Stimulated activated CD8-positive, alpha-beta memory T cell treated with anti-CD3 and anti-CD28 coated beads, Interleukin-4, amount 100 ng/mL, for 4 hours (primary cell): ENCODE data around the gene DTX4.

ENCODE experiments used
- DNase-seq, 2 donors: peaks; one replicate each; pipeline ENCODE4 v3.0.0-alpha.2; 2020; ENCODE audit warnings: low read depth in 2 of 2, low spot score in 1 of 2

DTX4 gene

DNA sequence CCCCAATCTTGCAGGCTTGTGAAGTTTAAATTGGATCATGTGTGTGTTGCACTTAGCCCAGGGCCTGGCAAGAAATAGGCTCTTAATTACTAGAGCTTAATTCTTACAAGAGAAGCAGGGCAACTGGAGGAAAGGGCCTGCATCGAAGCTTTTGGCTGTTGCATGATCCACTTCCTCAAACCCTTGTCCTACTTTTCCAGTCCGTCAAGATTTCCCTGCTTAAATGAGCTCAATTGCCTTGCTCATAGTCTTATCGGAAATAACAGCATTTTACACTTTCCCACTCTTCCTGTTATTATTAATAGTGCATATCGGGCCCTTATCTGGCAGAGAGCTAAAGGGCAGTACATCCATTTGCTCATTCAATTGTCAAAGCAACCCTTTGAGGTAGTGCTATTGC is 18.1 kb downstream of the DTX4 start:
- no peak for DNase-seq

DNA sequence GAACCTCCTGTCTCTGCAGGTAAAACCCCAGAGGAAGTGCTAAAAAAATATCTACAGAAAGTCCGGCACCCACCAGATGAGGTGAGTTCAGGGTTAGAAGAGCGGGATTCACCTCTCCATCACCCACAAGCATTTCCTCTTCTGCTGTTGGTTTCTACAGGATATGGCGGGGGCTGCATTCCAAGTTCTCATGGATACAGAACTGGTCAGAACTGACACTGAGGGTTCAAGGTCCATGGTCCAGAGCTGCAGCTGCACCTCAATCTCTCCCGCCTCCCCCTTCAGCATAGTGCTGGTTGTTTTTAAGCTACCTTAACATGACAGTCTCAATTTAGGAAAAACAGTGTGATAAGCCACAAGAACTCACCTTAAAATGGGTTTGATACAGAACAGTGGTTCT is 19.2 kb downstream of the DTX4 start:
- no peak for DNase-seq

DNA sequence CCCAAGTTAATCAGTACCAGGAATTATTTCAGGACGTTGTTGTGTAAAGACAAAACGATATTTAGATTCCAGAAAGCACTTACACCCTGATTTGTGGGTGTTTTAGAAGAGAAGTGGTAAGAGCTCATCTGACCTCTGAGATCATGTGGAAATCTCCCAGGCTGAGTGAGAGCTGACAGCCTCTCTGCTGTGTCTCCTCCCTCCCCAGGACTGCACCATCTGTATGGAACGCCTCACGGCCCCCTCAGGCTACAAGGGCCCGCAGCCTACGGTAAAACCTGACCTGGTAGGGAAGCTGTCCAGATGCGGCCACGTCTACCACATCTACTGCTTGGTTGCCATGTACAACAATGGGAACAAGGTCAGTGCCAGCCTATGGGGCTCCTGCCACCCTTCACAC is 20.0 kb downstream of the DTX4 start:
- DNase-seq = no peak

DNA sequence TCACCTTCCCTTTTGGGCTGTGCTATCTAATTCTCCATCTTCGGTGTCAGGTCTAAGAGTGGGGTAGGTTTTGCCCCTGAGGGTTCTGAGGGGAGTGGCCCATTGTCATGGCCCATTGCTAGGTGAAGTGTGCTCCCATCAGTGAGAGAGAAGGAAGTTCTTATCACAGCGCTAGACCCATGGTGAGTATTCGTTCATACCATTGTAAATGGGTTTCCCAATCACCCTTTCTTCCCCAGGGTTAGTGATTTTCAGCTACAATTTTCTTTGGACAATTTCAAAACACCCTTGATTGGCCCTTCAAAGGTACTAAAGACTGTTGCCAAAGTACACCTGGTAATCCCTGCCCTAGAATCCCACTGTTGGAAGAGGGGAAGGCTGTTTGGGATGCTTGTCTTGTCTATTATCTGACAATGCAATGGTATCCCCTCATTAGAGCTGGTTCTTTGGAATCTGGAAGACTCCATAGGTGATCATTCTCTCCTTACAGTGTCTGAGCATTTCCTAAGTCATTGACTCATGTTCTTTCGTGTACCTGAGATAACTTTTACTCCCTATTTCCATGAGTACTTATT is 20.6 kb downstream of the DTX4 start:
- no peak for DNase-seq

DNA sequence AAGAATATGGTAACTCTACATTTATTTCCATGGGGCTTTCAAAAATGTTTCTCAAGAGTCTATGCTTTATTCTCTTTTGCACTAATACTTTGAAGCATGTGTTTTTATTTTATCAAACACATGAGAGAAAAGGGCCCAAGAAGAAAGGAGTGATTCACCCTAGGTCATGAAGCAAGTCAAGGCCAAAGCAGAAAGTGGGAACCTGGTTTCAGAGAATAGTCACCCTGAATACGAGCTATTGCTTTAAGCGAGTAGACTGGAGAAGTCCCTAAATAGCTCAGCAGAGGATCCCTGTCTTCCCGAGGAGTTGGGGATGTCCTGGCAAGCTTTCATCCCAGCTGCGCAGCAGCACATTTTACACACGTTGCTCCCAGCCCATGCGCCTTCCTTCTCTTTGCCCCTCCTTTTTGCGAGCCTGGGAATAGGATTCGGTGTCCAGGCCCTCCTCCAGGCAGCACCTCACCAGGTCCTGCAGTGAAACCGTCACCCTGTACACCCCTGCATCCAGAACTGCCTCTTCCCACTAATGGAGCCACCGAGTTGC is 21.7 kb downstream of the DTX4 start:
- no peak for DNase-seq

DNA sequence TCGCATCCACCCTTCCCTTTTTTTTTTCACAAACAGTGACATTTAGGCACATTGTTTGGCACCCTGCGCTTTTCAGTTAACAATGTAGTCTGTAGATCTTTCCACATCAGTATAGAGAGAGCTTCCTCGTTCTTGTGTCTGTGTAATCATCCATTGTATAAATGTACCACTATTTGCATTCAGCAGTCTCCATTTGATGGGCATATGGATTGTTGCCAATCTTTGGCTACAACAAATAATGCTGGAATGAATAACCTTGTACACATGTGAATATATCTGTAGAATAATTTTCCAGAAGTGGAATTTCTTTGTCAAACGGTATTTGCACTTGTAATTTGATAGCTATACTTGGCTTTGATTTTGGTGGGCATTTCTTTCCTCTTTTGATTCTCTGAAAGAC is 23.7 kb downstream of the DTX4 start:
- no peak for DNase-seq

DNA sequence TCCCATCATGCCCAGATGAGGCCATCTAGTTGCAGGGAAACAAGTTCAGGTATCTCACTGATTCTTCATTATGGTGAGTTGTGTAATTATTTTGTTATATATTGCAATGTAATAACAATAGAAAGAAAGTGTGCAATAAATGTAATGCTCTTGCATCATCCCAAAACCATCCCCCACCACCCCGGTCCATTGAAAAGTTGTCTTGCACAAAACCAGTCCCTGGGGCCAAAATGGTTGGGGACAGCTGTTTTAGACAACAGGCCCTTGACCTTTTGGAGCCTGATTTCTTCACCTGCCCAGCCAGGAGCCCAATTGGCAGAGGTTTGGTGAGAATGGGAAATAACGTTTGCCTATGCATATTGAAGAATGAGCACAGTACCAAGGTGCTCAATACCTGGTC is 24.8 kb downstream of the DTX4 start:
- no peak for DNase-seq

DNA sequence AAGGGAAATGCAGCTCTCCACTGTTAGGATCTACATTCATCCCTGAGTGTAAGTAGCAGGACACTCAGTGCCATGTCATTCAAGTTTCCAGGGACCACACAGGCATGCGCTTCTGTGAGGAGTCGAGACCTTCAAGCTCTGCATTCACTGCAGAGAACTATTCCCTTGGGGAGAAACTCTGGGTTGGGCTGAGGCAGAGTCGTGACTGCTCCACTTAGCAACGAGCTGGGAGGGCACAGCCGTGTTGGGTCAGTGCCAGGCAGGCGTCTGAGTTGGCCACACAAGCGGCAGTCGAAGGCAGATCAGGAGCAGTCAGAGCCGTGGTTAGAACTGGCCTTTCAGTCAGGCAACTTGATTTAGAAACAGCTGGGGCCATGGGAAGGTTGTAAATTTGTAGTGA is 26.1 kb downstream of the DTX4 start:
- no peak for DNase-seq

DNA sequence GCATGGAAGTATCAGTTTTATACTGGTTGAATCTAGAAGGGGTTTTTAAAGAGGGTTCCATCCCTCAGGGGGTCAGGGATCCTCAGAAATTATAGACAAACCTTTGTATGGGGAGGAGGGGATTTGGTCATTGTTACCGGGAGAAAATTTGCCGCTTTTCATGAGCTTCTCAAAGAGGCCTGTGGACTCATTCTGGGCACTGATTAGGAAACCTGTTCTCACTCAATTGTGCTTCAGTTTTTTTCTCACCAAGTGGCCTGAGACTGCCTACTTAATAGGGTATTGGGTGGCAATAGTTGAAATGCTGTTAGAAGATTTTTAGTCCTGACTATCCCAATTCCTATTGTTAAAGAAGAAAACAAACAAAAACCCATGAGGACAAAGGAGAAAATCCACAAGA is 26.8 kb downstream of the DTX4 start:
- no peak for DNase-seq

DNA sequence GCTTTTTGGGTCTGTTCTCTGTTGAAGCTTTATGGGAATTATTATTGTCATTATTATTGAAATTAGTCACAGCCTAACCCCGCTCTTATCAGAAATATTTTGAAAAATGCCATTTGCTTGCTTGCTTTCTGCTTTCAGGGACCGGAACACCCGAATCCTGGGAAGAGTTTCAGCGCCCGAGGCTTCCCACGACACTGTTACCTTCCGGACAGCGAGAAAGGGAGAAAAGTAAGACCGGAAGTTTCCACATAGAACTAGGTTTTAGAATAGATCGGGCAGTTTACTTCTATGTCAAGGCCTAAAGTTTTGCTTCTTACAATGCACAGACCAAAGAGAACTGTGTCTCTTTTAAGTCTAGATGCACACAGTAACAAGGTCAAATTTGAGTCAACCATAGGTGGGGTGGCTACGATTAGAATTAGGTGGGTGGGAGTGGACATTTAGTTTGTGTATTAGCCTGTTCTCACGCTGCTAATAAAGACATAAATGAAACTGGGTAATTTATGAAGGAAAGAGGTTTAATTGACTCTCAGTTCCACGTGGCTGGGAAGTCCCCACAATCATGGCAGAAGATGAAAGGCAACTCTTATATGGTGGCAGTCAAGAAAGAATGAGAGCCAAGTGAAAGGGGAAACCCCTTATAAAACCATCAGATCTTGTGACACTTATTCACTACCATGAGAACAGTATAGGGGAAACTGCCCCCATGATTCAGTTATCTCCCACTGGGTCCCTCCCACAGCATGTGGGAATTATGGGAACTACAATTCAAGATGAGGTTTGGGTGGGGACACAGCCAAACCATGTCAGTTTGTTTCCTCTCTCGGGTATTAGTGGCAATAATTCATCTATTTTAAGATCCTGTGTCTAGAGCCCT is 27.9 kb downstream of the DTX4 start:
- DNase-seq = no peak

DNA sequence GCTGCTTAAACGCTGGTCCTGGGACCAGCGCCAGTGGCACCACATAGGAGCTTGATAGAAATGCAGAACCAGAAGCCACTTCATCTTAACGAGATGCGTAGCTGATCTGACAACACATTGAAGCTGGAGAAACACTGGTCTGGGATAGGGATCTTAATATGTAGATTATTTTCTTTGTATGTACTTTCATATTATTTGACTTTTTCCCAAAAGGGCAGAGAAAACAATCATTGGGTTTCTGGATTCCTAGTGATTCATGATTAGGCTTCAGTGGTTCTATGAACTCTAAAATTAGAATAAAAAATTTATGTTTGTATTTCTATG is 28.5 kb downstream of the DTX4 start:
- no peak for DNase-seq

DNA sequence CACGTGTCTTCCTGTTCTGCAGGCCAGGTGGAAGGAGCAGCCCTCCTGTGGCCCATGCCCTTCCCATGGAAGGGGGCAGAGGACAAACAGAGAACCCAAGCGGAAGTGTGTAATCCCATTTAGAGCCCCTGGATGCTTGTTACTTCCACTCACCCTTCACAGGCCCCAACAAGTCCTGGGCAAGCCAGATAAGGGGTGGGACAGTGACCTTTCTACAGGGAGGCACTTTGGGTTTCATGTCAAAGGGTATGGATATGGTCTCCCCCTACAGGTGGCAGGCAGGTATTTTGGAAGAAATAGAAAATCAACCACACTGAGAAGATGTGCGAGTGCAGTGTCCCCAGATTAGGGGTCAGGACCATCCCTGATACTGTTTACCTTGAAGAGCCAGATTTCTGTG is 29.4 kb downstream of the DTX4 start:
- no peak for DNase-seq

DNA sequence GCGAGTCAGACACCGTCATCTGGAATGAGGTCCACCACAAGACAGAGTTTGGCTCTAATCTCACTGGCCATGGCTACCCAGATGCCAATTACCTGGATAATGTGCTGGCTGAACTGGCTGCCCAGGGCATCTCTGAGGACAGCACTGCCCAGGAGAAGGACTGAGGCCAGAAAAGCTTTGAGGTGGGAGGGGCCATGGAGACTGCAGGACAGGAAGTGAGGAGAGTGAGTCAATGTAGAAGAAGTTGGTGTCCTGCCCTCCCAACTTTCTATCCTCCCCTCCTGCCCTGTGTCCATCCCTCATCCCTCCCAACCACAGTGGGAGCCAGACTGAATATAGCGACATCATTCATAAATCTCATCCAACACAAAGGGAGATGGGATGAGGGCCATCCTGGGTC is 32.8 kb downstream of the DTX4 start:
- DNase-seq = no peak

DNA sequence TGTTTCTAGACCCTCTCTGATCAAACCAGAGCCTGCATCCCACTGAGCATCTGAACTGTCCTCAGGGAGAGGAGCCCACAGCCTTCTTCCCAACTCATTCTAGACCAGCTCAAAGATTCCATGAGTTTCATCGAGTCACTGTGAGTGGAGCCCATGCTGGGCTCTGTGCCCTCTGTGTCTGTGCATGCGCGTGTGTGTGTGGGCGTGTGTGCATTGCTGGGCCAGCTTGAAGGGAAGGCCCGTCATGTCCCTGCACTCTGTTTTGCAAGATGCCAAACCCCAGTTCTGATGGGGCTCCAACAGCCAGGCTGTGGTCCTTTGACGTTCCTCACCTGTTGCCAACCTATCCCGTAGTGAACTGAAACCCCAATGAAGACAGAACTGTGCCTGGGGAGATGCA is 33.7 kb downstream of the DTX4 start:
- no peak for DNase-seq

DNA sequence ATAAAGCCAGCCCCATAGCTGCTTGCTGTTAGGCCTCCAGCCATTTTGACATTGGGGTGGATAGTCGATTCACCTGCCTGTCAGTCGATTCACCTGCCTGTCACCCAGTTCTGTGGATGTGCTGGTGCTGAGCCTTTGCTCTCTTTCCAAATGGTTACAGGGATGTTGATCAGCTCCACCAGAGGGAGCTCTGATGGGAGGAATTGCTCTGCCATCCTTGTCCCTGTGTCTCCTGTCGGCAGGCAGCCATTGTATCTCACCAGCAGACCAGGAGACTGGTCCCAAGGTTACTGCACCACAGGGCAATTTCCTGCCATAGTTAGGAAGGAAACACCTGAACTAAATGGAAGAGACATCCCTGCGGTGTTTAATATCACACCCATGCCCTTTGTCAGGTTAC is 34.7 kb downstream of the DTX4 start:
- no peak for DNase-seq

DNA sequence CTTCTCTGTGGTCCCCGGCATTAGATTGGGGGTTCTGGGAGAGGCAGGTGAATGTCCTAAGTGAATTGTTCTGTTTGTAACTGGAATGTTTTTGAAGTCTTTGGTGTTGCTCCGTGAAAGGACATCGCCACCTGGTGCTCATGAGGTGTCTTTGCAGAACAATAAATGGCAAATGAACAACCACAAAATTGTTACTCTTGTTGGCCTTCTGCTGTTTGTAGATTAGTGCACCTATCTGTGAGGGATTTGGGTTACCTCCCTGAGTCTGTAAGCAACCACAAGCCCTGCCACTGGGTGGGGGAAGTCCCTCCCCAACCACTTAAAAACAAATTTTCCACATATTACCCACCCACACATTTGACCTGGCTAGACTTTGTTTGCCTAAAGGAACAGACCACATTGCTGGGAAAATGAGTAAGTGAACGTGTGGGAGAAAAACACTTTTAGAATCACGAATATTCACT is 36.1 kb downstream of the DTX4 start:
- peak in 1 of 2 donors; percentile 14 for DNase-seq

DNA sequence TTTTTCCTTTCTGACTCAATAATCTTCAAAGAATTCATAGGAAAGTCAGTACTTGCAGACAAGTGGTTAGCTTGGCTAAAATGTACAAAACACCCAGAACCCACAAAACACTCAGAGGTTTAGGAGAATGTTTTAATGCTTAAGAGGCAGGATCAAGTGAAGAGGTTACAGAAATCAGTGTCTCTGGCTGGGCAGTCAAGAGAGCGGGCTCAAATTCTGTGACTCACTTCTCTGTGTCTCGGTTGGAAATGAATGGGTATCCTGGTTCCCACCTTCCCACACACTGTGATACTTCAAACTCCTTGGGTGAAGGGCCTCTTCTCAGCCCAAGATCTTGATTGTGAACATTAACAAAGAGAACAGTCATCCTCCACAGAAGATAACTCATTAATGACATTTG is 37.0 kb downstream of the DTX4 start:
- DNase-seq = no peak

DNA sequence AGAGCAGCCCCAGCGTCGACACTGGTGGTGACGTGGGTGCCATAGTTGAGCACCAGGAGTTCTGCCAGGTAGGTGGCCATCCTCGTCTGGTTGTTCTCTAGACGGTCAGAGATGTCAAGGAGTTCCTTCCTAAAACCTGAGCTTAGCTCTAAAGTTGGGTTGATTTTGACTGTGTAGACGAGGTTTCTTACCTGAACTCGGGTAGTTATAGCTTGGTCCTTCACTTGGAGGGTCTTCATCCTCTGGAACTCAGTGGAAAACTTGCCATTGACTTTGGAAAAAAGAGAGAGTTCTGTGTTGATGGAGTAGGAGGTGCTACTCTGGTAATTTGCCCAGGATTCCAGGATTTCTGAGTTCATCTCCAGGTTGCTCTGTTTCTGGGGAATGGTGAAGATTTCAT is 40.3 kb downstream of the DTX4 start:
- DNase-seq = no peak

DNA sequence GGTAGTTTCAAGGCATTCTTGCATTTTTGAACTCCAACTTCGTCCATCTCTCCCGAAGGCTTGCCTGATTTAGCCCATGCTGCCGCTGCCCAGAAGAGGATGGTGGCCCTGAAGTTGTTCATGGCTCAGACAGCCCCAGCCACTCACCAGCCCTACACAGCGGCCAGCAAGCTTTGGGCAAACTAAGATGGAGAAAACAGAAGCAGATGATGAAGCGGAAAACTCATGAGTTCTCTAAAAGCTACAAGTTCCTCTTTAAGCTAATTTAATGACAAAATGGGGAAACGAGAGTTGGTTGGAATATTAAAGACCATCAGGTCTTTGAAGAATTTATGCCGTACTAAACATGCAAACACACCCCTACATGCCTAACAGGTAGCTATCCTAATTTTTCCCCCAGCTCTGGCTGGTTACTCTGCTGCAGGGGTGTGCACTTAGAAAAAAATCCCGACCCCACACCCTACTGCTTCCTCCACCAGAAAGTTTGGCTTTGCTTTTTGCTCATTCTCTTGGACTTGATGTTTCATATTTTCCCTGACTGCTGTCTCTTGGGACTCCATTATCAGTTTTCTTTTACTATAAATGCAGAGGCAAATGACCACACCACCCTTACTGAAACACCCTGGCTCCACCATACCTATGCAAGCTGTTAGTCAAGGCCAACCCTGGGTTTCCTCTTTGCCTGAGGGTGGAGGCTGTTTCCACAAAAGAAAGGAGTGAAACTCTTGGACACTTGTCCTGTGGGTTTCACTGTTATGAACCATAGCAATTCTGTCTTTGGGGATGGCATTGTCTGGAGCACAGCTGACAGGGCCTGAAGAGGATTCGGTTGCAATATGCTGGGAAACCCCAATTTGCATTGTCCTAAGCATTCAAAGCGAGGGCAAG is 41.1 kb downstream of the DTX4 start, which contains the start of gene MPEG1:
Gene MPEG1 (minus strand): TSS at position 184 of the 888 bp plus-strand sequence. CDS start 62 bp downstream, at position 122.
- DNase-seq = no peak

DNA sequence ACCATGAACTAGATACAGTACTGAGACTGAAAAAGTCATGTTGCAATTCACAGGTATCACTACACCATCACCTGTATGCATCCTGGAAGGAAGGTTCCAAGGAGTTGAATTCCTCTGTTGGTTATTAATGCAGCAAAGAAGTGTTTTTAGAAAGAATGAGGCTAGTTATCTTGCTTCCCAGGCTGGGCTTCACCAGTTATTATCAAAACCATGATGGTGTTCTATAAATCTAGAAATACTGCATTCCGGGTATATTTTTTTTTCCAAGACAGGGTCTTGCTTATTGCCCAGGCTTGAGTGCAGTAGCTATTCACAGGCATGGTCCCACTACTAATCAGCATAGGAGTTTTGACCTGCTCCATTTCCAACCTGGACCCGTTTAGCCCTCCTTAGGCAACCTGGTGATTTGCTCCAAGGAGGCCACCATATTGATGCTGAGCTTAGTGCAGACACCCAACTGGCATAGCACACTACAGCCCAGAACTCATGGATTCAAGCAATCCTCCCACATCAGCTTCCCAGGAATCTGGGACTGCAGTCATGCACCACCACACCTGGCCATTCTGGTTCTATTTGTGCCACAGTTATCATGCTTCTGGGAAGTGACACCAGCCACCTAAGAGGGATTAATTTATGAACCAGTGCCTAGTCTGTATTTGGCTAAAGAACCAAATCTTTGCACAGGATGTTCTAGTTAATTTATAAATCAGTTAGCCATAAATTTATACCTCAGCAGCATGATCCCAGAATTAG is 42.4 kb downstream of the DTX4 start:
- DNase-seq = no peak
